Muscle layer of duodenum (tissue), 2 donors: ENCODE data around the gene PBX3.

Experiments used
- H3K27ac ChIP-seq: one replicate; pipeline ENCODE4 v1.7.0; 2013; ENCODE audit warnings: mild to moderate bottlenecking, low read length
- H3K27me3 ChIP-seq: one replicate; pipeline ENCODE4 v1.7.0; 2013; ENCODE audit warnings: low read depth, mild to moderate bottlenecking, control low read depth, low read length
- H3K36me3 ChIP-seq, 2 donors: one replicate each; pipeline ENCODE4 v1.7.0; 2013; ENCODE audit warnings: low read length in 2 of 2, control low read depth in 1 of 2, mild to moderate bottlenecking in 1 of 2; ENCODE audit not compliant: insufficient read depth in 2 of 2, control insufficient read depth in 1 of 2
- H3K4me1 ChIP-seq, 2 donors: one replicate each; pipeline ENCODE4 v1.7.0; 2013; ENCODE audit warnings: low read length in 2 of 2, mild to moderate bottlenecking in 2 of 2, control low read depth in 1 of 2, moderate library complexity in 1 of 2; ENCODE audit not compliant: insufficient read depth in 2 of 2, control insufficient read depth in 1 of 2
- H3K4me3 ChIP-seq, 2 donors: one replicate each; pipeline ENCODE4 v1.7.0; 2013; ENCODE audit warnings: low read length in 2 of 2, low read depth in 1 of 2, mild to moderate bottlenecking in 1 of 2
- H3K9me3 ChIP-seq, 2 donors: one replicate each; pipeline ENCODE4 v1.7.0; 2013; ENCODE audit warnings: low read length in 2 of 2, control low read depth in 1 of 2, mild to moderate bottlenecking in 1 of 2; ENCODE audit not compliant: control insufficient read depth in 1 of 2
- donor health status: healthy.

PBX3 gene

DNA sequence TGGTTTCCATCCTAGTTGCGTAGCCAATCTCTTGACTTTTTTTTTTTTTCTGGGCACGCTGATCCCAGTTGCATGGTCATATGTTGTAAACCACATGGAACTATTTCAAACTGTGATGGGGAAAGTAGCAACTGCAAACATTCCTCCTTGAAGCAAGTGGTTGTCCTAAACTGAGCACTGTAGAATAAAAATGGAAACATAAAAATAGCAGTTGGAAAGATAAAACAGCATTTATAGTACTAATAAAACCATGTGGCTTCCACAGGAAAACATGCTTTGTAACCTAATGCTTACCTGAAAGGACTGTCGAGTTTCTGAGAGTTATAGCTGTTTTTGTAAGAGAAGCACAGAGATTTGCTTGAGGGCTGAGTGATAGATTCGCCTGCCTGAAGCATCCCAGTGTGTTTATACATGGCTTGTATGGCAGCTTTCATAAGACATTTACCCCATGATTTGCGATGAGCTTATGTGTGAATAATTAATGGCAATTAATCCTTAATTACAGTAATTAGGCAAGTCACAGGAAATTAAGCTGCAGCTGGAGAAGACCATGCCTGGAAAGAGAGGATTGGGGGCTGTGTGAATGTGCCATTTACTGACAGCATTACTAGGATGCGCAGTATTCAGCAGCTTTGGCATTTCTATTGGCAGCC is 136.5 kb downstream of the PBX3 start:
- H3K27me3 ChIP-seq = no peaks in the 10 kb centered on the region
- H3K9me3 ChIP-seq = no peaks in the 10 kb centered on the region
- peak overlapping the region; percentile 11 for H3K27ac ChIP-seq
- H3K4me1 ChIP-seq = peaks cover 0 to 20% of the 10 kb centered on the region in 2 donors
- no peaks in the 10 kb centered on the region for H3K36me3 ChIP-seq
- H3K4me3 ChIP-seq = no peak overlapping the region

- H3K27me3 ChIP-seq = no peaks in the 10 kb centered on the region
- H3K4me3 ChIP-seq = no peak overlapping the region
- H3K4me1 ChIP-seq = peaks cover 0 to 20% of the 10 kb centered on the region in 2 donors
- no peaks in the 10 kb centered on the region for H3K36me3 ChIP-seq
- H3K9me3 ChIP-seq = no peaks in the 10 kb centered on the region
- no peak overlapping the region for H3K27ac ChIP-seq
Measured at GRCh38 chr9:125884218-125884595, 137.0 kb downstream of the PBX3 start.

DNA sequence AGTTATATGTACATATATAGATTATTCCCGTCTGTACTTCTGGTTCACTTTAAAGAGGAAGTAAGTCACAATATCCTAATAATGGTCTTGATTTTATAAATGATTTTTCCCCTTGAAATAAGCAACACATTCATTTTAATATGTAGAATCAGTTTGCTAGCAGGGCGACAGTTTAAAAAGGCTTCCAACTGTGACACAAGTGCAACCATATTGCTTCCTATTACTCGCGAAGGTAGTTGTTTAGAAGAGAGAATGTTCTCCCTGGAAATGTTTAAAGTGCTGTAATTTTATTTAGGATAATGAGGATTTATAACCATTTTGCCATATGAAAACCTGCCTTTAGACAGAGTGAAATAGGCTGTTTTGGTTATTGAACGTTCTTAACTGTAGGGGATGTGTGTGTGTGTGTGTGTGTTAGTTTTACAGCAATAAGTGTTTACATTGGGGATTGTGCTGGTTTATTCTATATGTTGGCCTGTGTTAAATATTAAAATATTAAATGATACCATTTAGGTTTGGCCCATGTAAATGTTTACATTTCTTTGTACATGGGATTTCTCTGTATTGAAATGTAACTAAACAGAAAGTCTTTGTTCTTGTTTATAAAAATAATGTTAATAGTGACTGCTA is 138.3 kb downstream of the PBX3 start:
- no peaks in the 10 kb centered on the region for H3K9me3 ChIP-seq
- no peak overlapping the region for H3K27ac ChIP-seq
- H3K36me3 ChIP-seq = no peaks in the 10 kb centered on the region
- H3K4me1 ChIP-seq = peaks cover 0 to 20% of the 10 kb centered on the region in 2 donors
- H3K27me3 ChIP-seq = no peaks in the 10 kb centered on the region
- no peak overlapping the region for H3K4me3 ChIP-seq

- no peaks in the 10 kb centered on the region for H3K27me3 ChIP-seq
- H3K4me1 ChIP-seq = peaks cover 0 to 17% of the 10 kb centered on the region in 2 donors
- no peaks in the 10 kb centered on the region for H3K36me3 ChIP-seq
- peak overlapping the region; percentile 12 for H3K27ac ChIP-seq
- H3K4me3 ChIP-seq = no peak overlapping the region
- H3K9me3 ChIP-seq = no peaks in the 10 kb centered on the region
Measured at GRCh38 chr9:125886365-125886764, 139.2 kb downstream of the PBX3 start.

- H3K27ac ChIP-seq = no peak overlapping the region
- peaks cover 0 to 17% of the 10 kb centered on the region in 2 donors for H3K4me1 ChIP-seq
- H3K36me3 ChIP-seq = no peaks in the 10 kb centered on the region
Measured at GRCh38 chr9:125887172-125887571, 140.0 kb downstream of the PBX3 start.

DNA sequence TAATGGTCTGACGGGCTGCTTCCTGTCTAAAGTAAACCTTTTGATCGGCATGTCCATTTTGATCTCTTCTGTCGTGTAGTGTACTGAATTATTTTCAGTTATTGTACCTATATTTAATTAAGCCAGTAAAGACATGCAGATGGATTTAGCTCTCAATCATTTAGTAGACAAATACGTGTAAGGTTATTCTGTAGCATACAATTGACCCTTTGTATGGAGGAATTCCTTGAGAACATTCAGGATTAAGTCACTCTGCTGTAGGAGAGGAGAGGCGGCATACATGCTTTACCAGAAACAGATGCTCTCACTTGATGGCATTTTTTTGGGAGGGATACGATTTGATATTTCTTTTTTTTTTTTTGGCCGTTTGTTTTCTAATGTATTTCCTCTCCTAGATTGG is 141.0 kb downstream of the PBX3 start:
- Histone ChIP-seq H3K36me3 (no peaks in the 10 kb centered on the region), H3K27ac (peak overlapping the region; percentile 12), H3K4me1 (peaks cover 0 to 17% of the 10 kb centered on the region in 2 donors), H3K4me3 (peak overlapping the region in 1 of 2 donors; percentile 21), H3K27me3 (no peaks in the 10 kb centered on the region), H3K9me3 (no peaks in the 10 kb centered on the region)

More at GRCh38 chr9:125887172-125887571, 140.0 kb downstream of the PBX3 start:
- Histone ChIP-seq H3K4me3 (no peak overlapping the region), H3K9me3 (no peaks in the 10 kb centered on the region), H3K27me3 (no peaks in the 10 kb centered on the region)

- Histone ChIP-seq H3K9me3 (no peaks in the 10 kb centered on the region), H3K36me3 (no peaks in the 10 kb centered on the region), H3K4me1 (peaks cover 0 to 15% of the 10 kb centered on the region in 2 donors), H3K27me3 (no peaks in the 10 kb centered on the region), H3K27ac (peak overlapping the region; percentile 70), H3K4me3 (peak overlapping the region; percentile 55 to 67)
Measured at GRCh38 chr9:125889112-125889475, 141.9 kb downstream of the PBX3 start.

DNA sequence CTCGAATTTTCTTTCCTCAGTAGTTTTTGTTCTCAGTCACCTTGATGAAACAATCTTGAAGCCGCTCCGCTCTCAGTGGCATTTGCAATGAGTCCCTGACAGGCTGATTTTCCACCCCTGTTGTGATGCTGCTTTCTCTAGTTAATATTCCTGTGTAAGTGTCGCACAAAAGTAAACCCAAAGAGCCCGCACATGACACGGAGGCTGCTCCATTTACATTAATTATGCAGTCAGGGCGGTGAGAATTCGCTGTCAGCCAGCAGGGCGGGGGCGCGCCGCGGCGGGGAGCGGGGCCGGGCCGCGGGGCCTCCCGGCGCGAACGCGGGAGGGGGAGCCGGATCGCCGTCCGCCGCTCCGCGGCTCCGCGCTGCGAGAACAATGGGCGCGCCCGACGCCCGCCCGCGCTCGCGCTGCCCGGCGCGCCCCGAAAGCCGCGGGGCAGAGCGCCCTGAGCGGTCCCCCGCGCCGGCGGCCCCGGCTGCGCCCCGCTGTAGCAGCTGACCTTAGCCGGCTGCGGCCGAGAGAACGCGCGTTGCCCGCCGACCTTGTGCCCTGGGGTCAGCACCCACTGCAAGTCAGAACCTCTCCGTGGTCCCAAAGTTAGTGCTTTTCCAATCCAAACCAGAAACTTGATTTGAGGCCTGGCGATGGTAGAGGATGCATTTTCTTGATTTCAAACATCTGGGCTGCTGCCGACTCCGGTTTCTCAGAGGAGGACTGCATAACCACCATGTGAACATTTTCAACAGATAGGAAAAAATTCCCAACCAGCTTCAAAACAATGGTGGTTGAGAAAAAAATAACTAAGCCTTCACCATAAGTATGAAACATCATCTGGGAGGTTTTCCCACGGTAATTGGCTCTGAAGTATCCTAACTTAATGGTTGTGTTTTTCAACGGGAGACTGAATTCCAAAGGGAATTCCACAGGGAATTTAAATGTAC is 142.6 kb downstream of the PBX3 start:
- no peaks in the 10 kb centered on the region for H3K27me3 ChIP-seq
- H3K36me3 ChIP-seq = no peaks in the 10 kb centered on the region
- H3K9me3 ChIP-seq = no peaks in the 10 kb centered on the region
- peak overlapping the region; percentile 70 for H3K27ac ChIP-seq
- peak overlapping the region; percentile 60 to 67 for H3K4me3 ChIP-seq
- H3K4me1 ChIP-seq = peaks cover 0 to 16% of the 10 kb centered on the region in 2 donors

- H3K36me3 ChIP-seq = no peaks in the 10 kb centered on the region
- no peaks in the 10 kb centered on the region for H3K9me3 ChIP-seq
- H3K27ac ChIP-seq = peak overlapping the region; percentile 4
- H3K4me1 ChIP-seq = peaks cover 0 to 23% of the 10 kb centered on the region in 2 donors
- no peak overlapping the region for H3K4me3 ChIP-seq
- H3K27me3 ChIP-seq = no peaks in the 10 kb centered on the region
Measured at GRCh38 chr9:125890826-125891225, 143.7 kb downstream of the PBX3 start.

- no peaks in the 10 kb centered on the region for H3K9me3 ChIP-seq
- no peaks in the 10 kb centered on the region for H3K27me3 ChIP-seq
- no peak overlapping the region for H3K27ac ChIP-seq
- H3K4me1 ChIP-seq = peaks cover 0 to 26% of the 10 kb centered on the region in 2 donors
- H3K36me3 ChIP-seq = no peaks in the 10 kb centered on the region
- H3K4me3 ChIP-seq = no peak overlapping the region
Measured at GRCh38 chr9:125893277-125893676, 146.1 kb downstream of the PBX3 start.

DNA sequence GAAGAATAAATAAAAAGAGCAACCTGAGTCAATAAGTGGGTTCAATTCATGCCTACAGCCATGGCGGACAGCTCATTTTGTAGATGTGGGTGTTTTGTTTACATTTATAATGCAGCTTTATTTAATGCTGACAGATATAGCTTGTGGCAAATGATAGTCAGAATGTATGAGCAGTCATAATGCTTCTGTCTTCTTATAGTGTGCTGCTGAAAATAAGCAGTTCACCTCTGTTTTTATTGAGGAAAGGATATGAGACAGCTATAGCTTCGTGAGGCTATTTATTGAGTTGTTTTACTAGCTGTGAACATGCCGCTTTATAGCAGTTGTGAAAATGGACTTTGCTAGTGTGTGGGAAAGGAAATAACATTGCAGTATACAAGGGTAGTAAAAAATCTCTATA is 147.4 kb downstream of the PBX3 start:
- no peak overlapping the region for H3K27ac ChIP-seq
- no peaks in the 10 kb centered on the region for H3K36me3 ChIP-seq
- H3K4me1 ChIP-seq = peaks cover 0 to 26% of the 10 kb centered on the region in 2 donors
- no peak overlapping the region for H3K4me3 ChIP-seq
- H3K9me3 ChIP-seq = no peaks in the 10 kb centered on the region
- no peaks in the 10 kb centered on the region for H3K27me3 ChIP-seq
